Transverse colon (tissue), 4 donors: ENCODE data around the gene PDIK1L.

ENCODE experiments used
- POLR2A ChIP-seq: fragments of 450-650 bp; IDR thresholded peaks from one replicate; pipeline ENCODE4 v1.6.1; 2016; ENCODE audit warnings: antibody characterized with exemption, mild to moderate bottlenecking, moderate library complexity
- POLR2AphosphoS5 ChIP-seq, 3 donors: sonication (generic); formaldehyde crosslinking; IDR thresholded peaks; one replicate each; pipeline ENCODE4 v1.6.1; 2016; ENCODE audit warnings: antibody characterized with exemption in 3 of 3
- TF ChIP-seq, protein P1 (sequence below), 5 experiments: fragments of 200-600 bp in 3 of 5; fragments of 450-650 bp in 2 of 5; sonication (generic) in 3 of 5; IDR thresholded peaks; 1 replicate in 2 of 5; 2 replicates in 3 of 5; pipeline ENCODE4 v1.5.1; 2016 to 2017; ENCODE audit warnings: antibody characterized with exemption in 5 of 5, inconsistent platforms in 3 of 5, mild to moderate bottlenecking in 2 of 5, moderate library complexity in 1 of 5

- TF ChIP-seq, protein P1, sequence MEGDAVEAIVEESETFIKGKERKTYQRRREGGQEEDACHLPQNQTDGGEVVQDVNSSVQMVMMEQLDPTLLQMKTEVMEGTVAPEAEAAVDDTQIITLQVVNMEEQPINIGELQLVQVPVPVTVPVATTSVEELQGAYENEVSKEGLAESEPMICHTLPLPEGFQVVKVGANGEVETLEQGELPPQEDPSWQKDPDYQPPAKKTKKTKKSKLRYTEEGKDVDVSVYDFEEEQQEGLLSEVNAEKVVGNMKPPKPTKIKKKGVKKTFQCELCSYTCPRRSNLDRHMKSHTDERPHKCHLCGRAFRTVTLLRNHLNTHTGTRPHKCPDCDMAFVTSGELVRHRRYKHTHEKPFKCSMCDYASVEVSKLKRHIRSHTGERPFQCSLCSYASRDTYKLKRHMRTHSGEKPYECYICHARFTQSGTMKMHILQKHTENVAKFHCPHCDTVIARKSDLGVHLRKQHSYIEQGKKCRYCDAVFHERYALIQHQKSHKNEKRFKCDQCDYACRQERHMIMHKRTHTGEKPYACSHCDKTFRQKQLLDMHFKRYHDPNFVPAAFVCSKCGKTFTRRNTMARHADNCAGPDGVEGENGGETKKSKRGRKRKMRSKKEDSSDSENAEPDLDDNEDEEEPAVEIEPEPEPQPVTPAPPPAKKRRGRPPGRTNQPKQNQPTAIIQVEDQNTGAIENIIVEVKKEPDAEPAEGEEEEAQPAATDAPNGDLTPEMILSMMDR (IDR thresholded peaks at IDR 0.05): no peak
- TF ChIP-seq POLR2AphosphoS5 (IDR thresholded peaks at IDR 0.05): no peak
- TF ChIP-seq POLR2A: no peak
Observed at GRCh38 chr1:26132834-26133167, 21.2 kb downstream of the PDIK1L start.
